Trophoblast cell (in vitro differentiated cells and primary cell): Measurements from ENCODE around the gene JMJD1C.

Experiments used
- DNase-seq, 2 donors: peaks; one replicate each; pipeline ENCODE4 v3.0.0-alpha.2; 2016
- H2AFZ ChIP-seq: 2 replicates; pipeline ENCODE4 v1.6.1; 2013; ENCODE audit warnings: low read length, moderate library complexity, mild to moderate bottlenecking; ENCODE audit not compliant: insufficient read depth, poor library complexity
- H2AK5ac ChIP-seq: 2 replicates; pipeline ENCODE4 v1.6.1; 2013; ENCODE audit warnings: mild to moderate bottlenecking, low read length
- H2BK120ac ChIP-seq: 2 replicates; pipeline ENCODE4 v1.6.1; 2013; ENCODE audit warnings: low read length, mild to moderate bottlenecking, moderate library complexity; ENCODE audit not compliant: insufficient read depth, poor library complexity
- H2BK12ac ChIP-seq: 2 replicates; pipeline ENCODE4 v1.6.1; 2013; ENCODE audit warnings: mild to moderate bottlenecking, low read length, moderate library complexity
- H2BK5ac ChIP-seq: 2 replicates; pipeline ENCODE4 v1.6.1; 2013; ENCODE audit warnings: low read length, low read depth, moderate library complexity, mild to moderate bottlenecking; ENCODE audit not compliant: poor library complexity
- H3K14ac ChIP-seq: 2 replicates; pipeline ENCODE4 v1.6.1; 2013; ENCODE audit warnings: mild to moderate bottlenecking, low read length
- H3K18ac ChIP-seq: 2 replicates; pipeline ENCODE4 v1.6.1; 2013; ENCODE audit warnings: mild to moderate bottlenecking, low read length
- H3K23ac ChIP-seq: 2 replicates; pipeline ENCODE4 v1.6.1; 2013; ENCODE audit warnings: low read length
- H3K27ac ChIP-seq: 2 replicates; pipeline ENCODE4 v1.5.1; 2013; ENCODE audit warnings: low read depth, mild to moderate bottlenecking, inconsistent platforms, low read length, moderate library complexity
- H3K27me3 ChIP-seq: 2 replicates; pipeline ENCODE4 v1.6.1; 2013; ENCODE audit warnings: inconsistent platforms, mild to moderate bottlenecking, low read length, moderate library complexity; ENCODE audit not compliant: insufficient read depth
- H3K36me3 ChIP-seq, 2 experiments: 1 replicate in 1 of 2; 2 replicates in 1 of 2; pipeline ENCODE4 v1.6.1; 2013; ENCODE audit warnings: low read length in 2 of 2, mild to moderate bottlenecking in 2 of 2, moderate library complexity in 1 of 2; ENCODE audit not compliant: insufficient read depth in 2 of 2, control insufficient read depth in 1 of 2
- H3K4ac ChIP-seq: 2 replicates; pipeline ENCODE4 v1.6.1; 2013; ENCODE audit warnings: low read depth, mild to moderate bottlenecking, low read length, moderate library complexity
- H3K4me1 ChIP-seq, 2 experiments: 1 replicate in 1 of 2; 2 replicates in 1 of 2; pipeline ENCODE4 v1.6.1; 2013; ENCODE audit warnings: low read length in 2 of 2, mild to moderate bottlenecking in 2 of 2, moderate library complexity in 1 of 2; ENCODE audit not compliant: insufficient read depth in 2 of 2, control insufficient read depth in 1 of 2
- H3K4me2 ChIP-seq: 2 replicates; pipeline ENCODE4 v1.6.1; 2013; ENCODE audit warnings: inconsistent platforms, mild to moderate bottlenecking, low read length, moderate library complexity
- H3K4me3 ChIP-seq: 2 replicates; pipeline ENCODE4 v1.5.1; 2013; ENCODE audit warnings: mild to moderate bottlenecking, low read depth, low read length, inconsistent platforms
- H3K79me1 ChIP-seq: one replicate; pipeline ENCODE4 v1.6.1; 2013; ENCODE audit warnings: low read length
- H3K79me2 ChIP-seq: 2 replicates; pipeline ENCODE4 v1.6.1; 2013; ENCODE audit warnings: low read length, mild to moderate bottlenecking; ENCODE audit not compliant: control insufficient read depth, insufficient read depth, poor library complexity
- H3K9ac ChIP-seq: 2 replicates; pipeline ENCODE4 v1.6.1; 2013; ENCODE audit warnings: mild to moderate bottlenecking, low read length
- H3K9me3 ChIP-seq: 2 replicates; pipeline ENCODE4 v1.6.1; 2013; ENCODE audit warnings: low read depth, mild to moderate bottlenecking, control low read depth, inconsistent platforms, low read length; ENCODE audit not compliant: insufficient read depth
- H4K12ac ChIP-seq: 2 replicates; pipeline ENCODE4 v1.6.1; 2013; ENCODE audit warnings: low read depth, mild to moderate bottlenecking, low read length, moderate library complexity
- H4K8ac ChIP-seq: 2 replicates; pipeline ENCODE4 v1.6.1; 2013; ENCODE audit warnings: low read depth, mild to moderate bottlenecking, low read length, moderate library complexity
- H4K91ac ChIP-seq: one replicate; pipeline ENCODE4 v1.6.1; 2013; ENCODE audit warnings: low read depth, mild to moderate bottlenecking, low read length, moderate library complexity
- WGBS: extraction: QIAGEN DNeasy Blood & Tissue Kit; methylation state at CpG from one replicate; pipeline ENCODE4 v1.1.7; 2013; ENCODE audit warnings: missing lambda C conversion rate; ENCODE audit not compliant: insufficient read length, insufficient coverage; ENCODE audit errors: extremely low coverage; 5-methylcytosine and 5-hydroxymethylcytosine counted together

Gene JMJD1C

GRCh38 chr10:63470928-63471327 lies 5.2 kb upstream of the JMJD1C start:
- Histone ChIP-seq H2BK12ac (no peak overlapping the region), H4K91ac (no peak overlapping the region), H3K4me2 (no peak overlapping the region), H2BK5ac (no peak overlapping the region), H3K9me3 (no peaks in the 10 kb centered on the region), H3K4ac (no peak overlapping the region), H3K18ac (no peak overlapping the region), H3K4me3 (no peak overlapping the region), H3K9ac (no peak overlapping the region), H2BK120ac (no peak overlapping the region), H2AK5ac (no peak overlapping the region), H4K8ac (no peak overlapping the region), H3K4me1 (no peaks in the 10 kb centered on the region), H3K27ac (no peak overlapping the region), H3K79me1 (peaks cover 4% of the 10 kb centered on the region), H2AFZ (no peak overlapping the region), H3K14ac (no peak overlapping the region), H3K27me3 (no peaks in the 10 kb centered on the region), H4K12ac (no peak overlapping the region), H3K79me2 (peaks cover 2% of the 10 kb centered on the region), H3K23ac (no peak overlapping the region), H3K36me3 (no peaks in the 10 kb centered on the region)
- no peak for DNase-seq
- WGBS = no CpG with 5 or more reads among the region's 3 CpGs

GRCh38 chr10:63468947-63469346 lies 3.2 kb upstream of the JMJD1C start:
- no peaks in the 10 kb centered on the region for H3K36me3 ChIP-seq
- no peak overlapping the region for H2BK12ac ChIP-seq
- no peak overlapping the region for H3K27ac ChIP-seq
- no peak overlapping the region for H3K14ac ChIP-seq
- H3K79me2 ChIP-seq = peaks cover 9% of the 10 kb centered on the region
- H3K27me3 ChIP-seq = no peaks in the 10 kb centered on the region
- no peak overlapping the region for H4K8ac ChIP-seq
- H2BK120ac ChIP-seq = no peak overlapping the region
- no peaks in the 10 kb centered on the region for H3K4me1 ChIP-seq
- no peak for DNase-seq
- H2BK5ac ChIP-seq = no peak overlapping the region
- H3K23ac ChIP-seq = no peak overlapping the region
- no peak overlapping the region for H3K4me2 ChIP-seq
- no peak overlapping the region for H3K4ac ChIP-seq
- H3K9ac ChIP-seq = no peak overlapping the region
- H2AFZ ChIP-seq = no peak overlapping the region
- H4K12ac ChIP-seq = no peak overlapping the region
- H3K9me3 ChIP-seq = no peaks in the 10 kb centered on the region
- peaks cover 15% of the 10 kb centered on the region for H3K79me1 ChIP-seq
- no peak overlapping the region for H4K91ac ChIP-seq
- no CpG with 5 or more reads among the region's 1 CpG for WGBS
- no peak overlapping the region for H3K18ac ChIP-seq
- H3K4me3 ChIP-seq = no peak overlapping the region
- no peak overlapping the region for H2AK5ac ChIP-seq

- Histone ChIP-seq H3K4ac (no peak overlapping the region), H3K14ac (no peak overlapping the region), H3K4me1 (no peaks in the 10 kb centered on the region), H3K23ac (no peak overlapping the region), H3K4me3 (no peak overlapping the region), H2AFZ (no peak overlapping the region), H3K27me3 (no peaks in the 10 kb centered on the region), H4K12ac (no peak overlapping the region), H3K18ac (no peak overlapping the region), H4K91ac (no peak overlapping the region), H3K79me1 (peaks cover 15% of the 10 kb centered on the region), H2AK5ac (no peak overlapping the region), H2BK12ac (no peak overlapping the region), H4K8ac (no peak overlapping the region), H3K27ac (no peak overlapping the region), H2BK120ac (no peak overlapping the region), H3K79me2 (peaks cover 12% of the 10 kb centered on the region), H3K36me3 (no peaks in the 10 kb centered on the region), H3K9me3 (no peaks in the 10 kb centered on the region), H2BK5ac (no peak overlapping the region), H3K9ac (no peak overlapping the region), H3K4me2 (no peak overlapping the region)
- no peak for DNase-seq
- WGBS = no CpG with 5 or more reads among the region's 1 CpG
Measured at GRCh38 chr10:63467841-63468240, 2.1 kb upstream of the JMJD1C start.

- Histone ChIP-seq H2BK12ac (peak overlapping the region; percentile 45), H3K9ac (peak overlapping the region; percentile 57), H2AFZ (peak overlapping the region; percentile 50), H3K4ac (no peak overlapping the region), H3K79me2 (peaks cover 12% of the 10 kb centered on the region), H2AK5ac (no peak overlapping the region), H3K27ac (peak overlapping the region; percentile 96), H3K27me3 (no peaks in the 10 kb centered on the region), H3K23ac (no peak overlapping the region), H4K8ac (peak overlapping the region; percentile 41), H3K4me3 (peak overlapping the region; percentile 99), H3K14ac (peak overlapping the region; percentile 33), H2BK5ac (peak overlapping the region; percentile 82), H3K36me3 (no peaks in the 10 kb centered on the region), H4K91ac (peak overlapping the region; percentile 72), H3K4me2 (peak overlapping the region; percentile 72), H3K9me3 (no peaks in the 10 kb centered on the region), H3K4me1 (no peaks in the 10 kb centered on the region), H3K18ac (peak overlapping the region; percentile 35), H4K12ac (peak overlapping the region; percentile 49), H3K79me1 (peaks cover 15% of the 10 kb centered on the region), H2BK120ac (peak overlapping the region; percentile 34)
- peak; percentile 35 to 51 for DNase-seq
- WGBS = 100% methylated on average over 1 of the region's 27 CpGs
Measured at GRCh38 chr10:63466144-63466935, 563 bp upstream of the JMJD1C start.
